CD4-positive, alpha-beta T cell treated with Interleukin-1 beta for 1 hour (primary cell): ENCODE data around the gene ACTL7A.
"Not testable (repeated sequence)": the region's sequence is repeated elsewhere in the genome, so short reads cannot be mapped to it uniquely, and the experiment has no call there.

Source experiments
- DNase-seq, 2 donors: peaks; one replicate each; pipeline ENCODE4 v3.0.0-alpha.2; 2020 to 2022

Gene ACTL7A, protein sequence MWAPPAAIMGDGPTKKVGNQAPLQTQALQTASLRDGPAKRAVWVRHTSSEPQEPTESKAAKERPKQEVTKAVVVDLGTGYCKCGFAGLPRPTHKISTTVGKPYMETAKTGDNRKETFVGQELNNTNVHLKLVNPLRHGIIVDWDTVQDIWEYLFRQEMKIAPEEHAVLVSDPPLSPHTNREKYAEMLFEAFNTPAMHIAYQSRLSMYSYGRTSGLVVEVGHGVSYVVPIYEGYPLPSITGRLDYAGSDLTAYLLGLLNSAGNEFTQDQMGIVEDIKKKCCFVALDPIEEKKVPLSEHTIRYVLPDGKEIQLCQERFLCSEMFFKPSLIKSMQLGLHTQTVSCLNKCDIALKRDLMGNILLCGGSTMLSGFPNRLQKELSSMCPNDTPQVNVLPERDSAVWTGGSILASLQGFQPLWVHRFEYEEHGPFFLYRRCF

DNA sequence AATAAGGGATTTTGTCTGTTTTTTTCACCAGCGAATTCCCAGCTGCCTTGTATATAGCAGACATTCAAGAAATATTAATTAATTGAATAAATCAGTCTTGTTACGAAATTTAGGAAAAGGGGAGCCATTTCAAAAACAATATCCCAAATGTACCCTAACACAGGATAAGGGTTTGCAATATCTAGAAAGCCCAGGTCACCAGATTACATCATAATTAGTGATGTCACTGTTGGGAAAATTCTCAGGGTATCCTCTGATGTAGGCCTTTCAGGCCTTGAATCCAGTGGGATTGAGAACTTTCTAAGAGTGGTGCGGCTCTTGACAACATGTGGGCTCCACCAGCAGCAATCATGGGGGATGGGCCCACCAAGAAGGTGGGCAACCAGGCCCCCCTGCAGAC lies at the start of gene ACTL7A:
Gene ACTL7A (plus strand): TSS at position 270 of the 400 bp plus-strand sequence. CDS start 57 bp downstream, at position 327.
- no peak for DNase-seq

DNA sequence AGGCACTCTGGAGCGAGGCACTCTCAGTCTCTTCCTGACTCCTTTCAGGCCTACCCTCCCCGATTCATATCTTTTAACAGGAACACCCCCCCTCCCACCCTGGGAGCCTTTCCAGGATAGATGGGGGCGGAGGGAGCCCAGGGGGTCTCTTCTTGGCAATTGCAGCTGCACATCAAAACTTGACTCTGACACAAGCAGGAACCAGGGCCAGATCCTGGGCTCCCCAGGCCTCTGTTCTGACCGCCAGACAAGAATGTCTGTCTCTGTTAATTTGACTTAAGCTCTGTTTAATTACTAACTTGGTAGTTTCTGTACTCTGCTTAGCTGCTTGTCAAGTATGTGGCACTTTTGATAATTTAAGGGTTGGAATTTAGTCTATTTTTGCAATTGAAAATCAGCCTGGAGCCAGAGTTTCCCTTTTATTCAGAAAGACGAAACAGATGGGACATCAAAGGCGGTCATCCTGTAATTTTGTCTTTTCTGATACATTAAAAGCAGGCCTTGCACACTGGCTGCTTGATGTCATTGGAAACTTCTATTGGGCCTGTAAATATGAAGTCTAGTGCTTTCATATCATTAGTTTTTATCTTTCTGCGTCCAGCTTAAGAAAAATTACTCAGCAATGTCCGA lies 49.6 kb upstream of the ACTL7A start:
- DNase-seq: no peak

DNA sequence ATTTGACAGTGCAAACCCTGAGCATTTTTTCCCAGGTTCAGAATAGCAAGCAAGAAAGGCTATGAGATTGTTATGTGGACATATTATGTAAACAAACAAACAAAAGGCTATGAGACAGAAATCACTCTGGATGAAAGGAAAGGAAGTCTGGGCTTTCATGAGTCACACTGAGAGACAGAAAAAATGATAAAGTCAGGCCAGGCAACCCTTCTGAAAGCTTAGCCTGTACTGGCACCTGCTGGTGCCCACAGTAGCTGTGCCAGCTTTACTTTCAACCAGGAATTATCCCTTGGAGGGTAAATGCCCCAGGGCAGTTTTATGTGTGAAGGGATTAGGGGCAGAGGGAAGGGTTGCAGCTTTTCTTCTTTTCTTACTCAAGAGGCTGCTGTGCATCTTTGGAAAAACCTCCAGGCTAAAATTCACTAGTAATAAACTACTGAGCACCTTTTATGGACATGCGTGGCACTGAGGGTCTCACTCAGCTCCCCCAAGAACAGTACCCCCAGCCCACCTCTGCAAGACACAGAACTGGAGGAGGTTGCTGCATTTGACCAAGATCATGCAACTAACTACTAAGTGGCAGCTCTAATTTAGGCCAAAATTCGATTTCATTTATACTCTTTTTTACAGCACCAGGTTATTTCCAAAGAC lies 48.0 kb upstream of the ACTL7A start:
- DNase-seq: peak in 1 of 2 donors; percentile 1

DNA sequence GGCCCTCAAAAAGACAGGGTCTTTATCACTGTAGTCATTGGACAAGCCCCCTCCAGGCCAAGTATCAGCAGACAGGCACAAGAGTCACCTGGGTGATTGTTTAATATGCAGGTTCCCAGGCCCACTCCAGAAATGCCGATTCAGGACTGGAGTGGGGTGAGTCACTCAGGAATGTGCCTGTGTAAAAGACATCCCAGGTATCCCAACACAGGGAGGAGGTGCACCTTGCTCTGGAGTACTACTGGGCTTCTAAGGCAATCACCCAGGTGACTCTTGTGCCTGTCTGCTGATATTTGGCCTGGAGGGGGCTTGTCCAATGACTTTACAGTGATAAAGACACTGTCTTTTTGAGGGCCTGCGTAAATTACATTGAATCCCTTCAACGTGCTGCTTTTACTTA lies 46.9 kb upstream of the ACTL7A start:
- DNase-seq: no peak

DNA sequence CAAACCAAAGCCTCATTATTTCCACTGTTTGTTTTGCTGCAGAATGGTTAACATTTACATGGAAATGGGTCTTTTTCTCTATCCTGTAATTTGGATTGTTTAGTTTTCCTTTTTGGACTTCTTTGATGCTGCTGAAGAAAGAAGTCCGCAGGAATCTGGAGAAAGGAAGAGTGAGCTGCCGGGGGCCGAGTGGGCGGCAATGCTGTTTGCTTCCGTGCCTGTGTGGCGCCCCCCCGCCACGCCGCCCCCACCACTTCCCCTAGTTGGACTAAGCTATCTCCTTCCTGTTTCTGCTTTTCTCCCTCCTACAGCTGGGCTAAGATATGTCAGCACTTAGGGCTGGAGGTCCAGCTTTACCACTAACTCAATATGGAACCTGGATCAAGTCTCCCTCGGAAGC lies 46.0 kb upstream of the ACTL7A start:
- DNase-seq: peak in 1 of 2 donors; percentile 4

DNA sequence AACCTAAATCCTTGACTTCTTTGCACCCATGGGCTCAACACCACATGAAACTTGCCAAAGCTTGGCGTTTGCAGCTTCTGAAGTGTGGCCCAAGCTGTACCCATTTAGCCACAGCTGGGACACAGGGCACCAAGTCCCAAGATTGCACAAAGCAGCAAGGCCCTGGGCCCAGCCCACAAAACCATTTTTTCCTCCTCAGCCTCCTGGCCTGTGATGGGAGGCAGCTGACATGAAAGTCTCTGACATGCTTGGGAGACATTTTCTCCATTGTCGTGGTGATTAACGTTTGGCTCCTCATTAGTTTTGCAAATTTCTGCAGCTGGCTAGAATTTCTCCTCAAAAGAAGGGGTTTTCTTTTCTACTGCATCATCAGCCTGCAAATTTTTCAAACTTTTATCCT lies 38.2 kb upstream of the ACTL7A start:
- DNase-seq: no peak

DNA sequence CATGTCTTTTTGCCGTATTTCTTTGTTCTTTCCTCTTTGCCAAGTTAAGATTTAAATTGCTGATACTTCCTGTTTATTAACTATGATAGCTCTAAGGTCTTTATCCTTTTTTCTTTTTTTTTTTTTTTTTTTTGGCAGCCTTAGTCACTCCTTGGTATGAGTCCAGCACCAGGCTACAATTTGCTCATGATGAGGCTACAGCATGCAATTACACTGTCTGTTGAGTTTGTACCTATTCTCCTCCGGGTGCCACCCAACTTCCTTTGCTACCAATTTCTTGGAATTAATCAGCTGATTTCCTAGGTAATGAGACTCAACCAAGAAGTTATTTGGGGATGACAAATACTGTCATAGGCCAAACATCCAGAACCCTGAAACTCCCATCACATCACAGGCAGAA lies 31.8 kb upstream of the ACTL7A start:
- DNase-seq: no peak

DNA sequence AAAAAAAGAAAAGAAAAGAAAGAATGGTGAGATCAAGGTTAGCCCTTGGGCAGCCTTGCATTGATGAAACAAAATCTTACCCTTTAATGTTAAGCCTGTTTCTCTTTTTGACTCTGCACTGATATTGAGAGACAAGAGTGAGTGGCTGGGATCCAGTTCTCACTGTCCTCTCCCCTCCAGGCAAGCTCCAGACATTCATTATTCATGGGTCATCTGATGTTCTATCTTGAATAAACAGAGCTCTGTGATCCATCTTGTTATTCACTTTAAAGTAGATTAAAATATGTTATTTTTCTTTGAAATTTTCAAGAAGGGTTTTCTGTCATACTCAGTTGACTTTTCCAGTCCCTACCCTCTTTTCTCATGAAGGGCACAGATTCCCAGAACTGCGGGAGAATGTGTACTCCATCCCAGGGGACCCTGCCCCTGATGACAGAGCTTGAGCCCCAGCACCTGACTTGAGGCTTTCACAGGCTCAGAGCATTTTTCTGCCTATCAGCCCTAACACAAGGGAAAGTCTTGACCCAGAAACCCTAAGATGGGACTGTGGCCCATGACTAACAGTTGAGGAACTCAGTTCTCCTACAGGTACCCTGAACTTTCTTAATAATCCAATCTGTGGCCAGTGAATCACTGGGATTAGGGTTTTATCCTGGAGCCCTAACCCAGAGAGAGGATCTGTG lies 30.4 kb upstream of the ACTL7A start:
- DNase-seq: no peak

DNA sequence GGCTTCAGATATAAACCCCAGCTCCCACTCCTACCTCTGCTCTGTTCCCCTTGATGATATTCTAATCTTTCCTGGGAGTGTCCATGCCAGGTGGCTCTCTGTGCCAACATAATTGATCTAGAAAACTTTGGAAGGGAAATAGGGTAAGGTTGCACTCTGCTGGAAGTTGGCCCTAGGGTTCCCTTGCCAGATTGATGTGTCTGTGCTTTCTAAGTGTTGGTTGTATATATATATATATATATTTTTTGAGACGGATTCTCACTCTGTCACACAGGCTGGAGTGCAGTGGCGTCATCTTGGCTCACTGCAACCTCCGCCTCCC lies 29.9 kb upstream of the ACTL7A start:
- no peak for DNase-seq

DNA sequence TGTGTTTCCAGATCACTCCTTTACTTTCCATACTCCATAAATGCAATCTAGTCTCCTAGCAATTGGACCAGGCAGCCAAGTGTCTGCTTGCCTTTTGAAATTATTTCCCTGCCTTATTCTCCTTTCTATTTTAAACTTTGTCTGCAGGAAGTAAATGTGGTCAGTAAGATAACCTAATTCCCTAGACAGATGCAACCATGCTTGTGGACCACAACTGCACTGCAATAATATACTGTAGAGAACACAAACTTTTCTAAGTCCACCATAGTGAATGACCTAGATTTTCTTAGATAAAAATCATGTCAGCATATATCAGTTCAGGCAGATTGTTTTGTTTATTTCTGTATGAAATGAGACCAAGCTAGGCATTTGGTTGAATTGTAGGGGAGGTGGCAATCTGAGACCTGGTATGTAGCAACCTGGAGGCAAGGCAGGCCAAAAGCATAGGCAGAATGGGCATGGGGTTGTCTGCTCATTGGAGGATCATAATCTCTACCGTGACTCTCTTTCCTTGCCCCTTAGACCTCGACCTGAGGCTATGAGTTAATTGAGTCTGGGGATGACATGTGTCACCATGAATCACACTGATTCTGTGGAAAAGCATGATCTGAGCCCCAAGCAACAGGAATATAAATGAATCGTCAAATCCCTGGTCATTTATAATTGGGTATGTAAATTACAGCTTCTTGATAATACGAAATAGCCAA lies 27.0 kb upstream of the ACTL7A start:
- DNase-seq: no peak

DNA sequence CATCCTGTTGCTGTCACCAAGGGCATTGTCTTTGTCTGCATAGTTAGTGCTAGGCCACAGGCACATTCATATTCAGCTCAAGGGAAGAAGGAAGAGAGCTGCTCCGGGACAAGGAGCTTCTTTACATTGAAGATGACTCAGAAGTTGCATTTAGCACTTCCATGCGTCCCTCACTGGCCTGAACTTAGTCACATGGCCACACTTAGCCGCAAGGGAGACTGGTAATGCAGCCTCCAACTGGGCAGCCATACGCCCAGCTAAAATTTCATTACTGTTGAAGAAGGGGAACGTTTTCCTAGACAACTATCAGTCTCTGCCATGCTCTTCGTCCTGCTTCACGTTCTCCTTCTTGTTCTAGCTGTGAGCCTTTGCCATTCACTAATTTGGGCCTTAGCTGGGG lies 26.2 kb upstream of the ACTL7A start:
- no peak for DNase-seq

DNA sequence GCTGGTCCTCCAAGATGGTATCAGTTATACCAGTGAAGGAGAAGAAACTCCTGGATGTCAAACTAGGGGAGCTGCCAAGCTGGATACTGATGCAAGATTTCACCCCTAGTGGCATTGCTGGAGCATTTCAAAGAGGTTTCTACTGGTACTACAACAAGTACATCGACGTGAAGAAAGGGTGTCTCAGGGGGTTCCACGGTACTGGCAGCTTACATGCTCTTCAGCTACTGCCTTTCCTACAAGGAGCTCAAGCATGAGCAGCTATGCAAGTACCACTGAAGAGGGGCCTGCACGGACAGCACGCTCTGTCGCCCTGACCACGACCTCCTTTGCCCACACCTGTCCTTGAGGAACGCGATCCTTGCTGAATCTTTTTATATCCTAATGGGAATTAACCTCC lies 25.7 kb upstream of the ACTL7A start:
- no peak for DNase-seq

DNA sequence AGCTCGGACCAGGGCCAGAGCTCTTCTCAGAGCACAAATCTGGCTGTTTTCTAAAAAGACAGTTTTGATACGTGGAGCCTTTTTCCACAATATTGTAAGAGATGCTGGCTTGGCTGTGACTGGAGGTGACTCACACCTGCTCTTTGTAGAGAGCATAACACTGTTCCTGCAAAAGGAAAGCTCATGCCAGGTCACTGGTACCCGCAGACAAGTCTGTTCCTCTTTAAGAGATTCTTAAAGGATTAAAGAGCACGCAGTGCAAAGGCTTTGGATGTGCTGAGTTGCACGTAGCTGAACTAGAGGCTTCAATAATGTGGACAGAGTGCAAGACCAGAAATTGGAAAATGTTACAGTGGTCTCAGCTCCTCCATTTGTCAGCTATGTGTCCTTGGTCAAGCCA lies 25.3 kb upstream of the ACTL7A start:
- DNase-seq: no peak

DNA sequence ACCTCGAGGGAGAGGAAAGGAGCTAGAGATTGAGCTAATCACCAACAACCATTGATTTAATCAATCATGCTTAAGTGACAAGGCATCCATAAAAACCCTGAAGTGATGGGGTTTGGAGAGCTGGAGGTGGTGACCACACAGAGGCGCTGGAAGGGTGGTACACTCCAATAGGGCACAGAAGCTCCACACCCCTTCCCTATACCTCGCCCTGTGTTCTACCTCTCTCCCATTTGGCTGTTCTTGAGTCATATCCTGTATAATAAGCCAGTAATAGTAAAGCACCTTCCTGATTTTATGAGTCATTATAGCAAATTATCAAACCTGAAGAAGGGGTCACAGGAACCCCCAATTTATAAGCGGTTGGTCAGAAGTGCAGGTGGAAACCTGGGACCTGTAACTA lies 24.5 kb upstream of the ACTL7A start:
- no peak for DNase-seq

DNA sequence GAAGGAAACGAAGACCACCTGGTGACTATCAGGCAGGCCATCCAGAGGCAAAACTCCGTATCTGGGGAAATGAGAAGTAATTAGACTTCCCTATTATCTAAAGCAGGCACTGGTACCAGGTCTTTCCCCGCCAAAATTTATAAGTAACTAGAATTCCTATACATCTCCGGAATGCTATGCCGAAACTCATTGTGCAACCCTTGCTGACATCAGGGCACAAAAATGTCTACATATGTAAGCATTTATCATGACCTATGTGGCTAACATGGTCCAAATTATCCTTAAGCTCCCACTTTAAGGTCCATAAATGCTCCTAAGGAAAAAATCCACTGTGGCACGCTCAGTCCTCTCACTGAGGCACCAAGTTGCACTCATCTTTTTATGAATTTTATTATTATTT lies 24.0 kb upstream of the ACTL7A start:
- DNase-seq: no peak

DNA sequence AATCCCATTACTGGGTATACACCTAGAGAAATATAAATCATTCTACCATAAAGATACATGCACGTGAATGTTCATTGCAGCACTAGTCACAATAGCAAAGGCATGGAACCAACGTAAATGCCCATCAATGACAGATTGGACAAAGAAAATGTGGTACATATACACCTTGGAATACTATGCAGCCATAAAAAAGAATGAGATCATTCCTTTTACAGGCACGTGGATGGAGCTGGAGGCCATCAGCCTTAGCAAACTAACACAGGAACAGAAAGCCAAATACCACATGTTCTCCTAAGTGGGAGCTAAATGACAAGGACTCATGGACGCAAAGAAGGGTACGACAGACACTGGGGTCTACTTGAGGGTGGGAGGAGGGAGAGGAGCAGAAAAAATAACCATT lies 22.5 kb upstream of the ACTL7A start:
- DNase-seq: not testable (repeated sequence)

DNA sequence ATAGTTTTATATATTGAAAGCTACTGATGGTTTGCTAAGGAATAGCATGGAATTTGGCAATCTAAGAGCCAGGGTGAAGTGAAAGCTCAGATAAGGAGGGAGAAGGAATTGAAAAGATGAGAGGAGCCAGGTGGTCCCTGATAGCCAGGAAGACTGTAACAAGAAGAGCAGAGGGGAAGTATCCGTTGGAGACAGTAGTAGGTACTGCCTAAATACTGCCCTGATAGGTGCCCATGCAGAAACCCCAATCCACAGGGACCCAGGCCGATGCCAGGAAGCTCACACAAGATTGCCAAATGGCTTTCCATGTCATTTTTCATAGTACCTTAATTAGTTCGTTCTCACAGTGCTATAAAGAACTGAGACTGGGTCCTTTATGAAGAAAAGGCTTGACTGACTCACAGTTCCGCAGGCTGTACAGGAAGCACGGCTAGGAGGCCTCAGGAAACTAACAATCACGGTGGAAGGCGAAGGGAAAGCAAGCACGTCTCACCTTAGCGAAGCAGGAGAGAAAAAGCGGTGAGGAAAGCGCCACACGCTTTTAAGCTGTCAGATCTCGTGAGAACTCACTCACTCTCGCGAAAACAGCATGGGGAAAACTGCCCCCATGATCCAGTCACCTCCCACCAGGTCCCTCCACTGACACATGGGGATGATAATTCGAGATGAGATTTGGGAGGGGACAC lies 19.3 kb upstream of the ACTL7A start:
- DNase-seq: no peak

DNA sequence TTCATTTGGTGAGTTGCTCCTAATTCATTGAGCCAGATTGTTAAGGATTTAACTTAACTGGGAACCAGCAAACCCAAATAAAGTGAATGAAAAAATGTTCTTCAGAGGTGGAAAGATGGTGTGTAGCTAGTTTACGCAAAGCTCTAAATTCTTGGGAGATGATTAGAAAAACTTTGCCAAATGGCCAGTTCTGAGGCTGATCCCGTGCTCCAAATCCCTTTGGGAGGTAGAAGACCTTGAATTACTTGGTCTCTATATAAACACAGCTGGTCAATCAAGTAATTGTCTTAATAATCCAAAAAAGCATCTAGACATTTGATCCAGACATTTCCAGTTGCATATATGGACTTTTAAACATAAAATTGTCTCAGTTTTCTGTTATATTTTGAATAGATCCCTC lies 17.7 kb upstream of the ACTL7A start:
- no peak for DNase-seq

DNA sequence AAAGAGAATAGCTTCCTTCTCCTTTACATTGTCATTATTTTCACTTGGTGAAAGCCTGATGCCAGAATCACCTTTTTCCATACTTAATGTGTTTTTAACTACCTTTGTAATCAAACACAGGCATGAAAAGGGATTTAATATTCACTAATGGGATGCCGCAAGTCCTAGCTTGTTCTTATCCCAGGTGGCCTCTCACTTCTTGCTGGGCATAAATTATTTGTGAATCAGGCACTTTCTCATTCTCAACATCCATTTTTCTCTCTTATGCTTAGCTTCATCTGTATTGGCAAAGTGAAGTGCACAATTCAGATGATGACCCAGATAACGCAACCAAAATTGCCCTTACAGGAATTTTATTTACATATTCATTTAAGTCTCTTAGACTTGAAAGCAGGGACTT lies 17.2 kb upstream of the ACTL7A start:
- DNase-seq: no peak

DNA sequence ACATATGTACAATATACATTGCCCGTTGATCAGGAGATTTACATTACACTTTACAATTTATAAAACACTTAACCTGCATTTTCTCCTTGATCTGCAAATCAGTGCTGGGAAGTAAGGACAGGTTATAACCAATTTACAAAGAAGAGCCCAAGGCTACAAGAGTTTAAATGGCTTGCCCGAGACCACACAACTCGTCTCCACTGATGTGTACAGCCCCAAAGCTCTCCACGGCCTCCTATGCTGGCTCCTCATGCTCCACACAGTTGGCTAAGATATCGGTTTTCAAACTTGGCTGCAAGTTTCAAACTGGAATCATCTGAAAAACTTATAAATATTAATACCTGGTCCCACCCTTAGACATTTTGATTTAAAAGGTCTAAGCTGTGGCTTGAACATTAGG lies 16.6 kb upstream of the ACTL7A start:
- no peak for DNase-seq

DNA sequence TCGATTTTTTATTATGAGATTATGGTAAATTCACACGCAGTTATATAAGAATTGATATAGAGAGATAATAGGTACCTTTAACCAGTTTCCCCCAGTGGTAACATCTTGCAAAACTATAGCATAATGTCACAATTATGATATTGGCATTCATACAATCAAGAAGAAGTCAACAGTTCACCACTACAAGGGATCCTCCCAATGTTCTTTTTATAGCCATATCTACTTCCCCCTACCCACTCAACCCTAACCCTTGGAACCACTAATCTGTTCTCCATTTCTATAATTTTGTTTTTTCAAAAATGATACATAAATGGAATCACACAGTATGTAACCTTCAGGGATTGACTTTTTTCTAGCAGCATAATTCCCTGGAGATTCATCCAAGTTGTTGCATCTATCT lies 16.1 kb upstream of the ACTL7A start:
- no peak for DNase-seq

DNA sequence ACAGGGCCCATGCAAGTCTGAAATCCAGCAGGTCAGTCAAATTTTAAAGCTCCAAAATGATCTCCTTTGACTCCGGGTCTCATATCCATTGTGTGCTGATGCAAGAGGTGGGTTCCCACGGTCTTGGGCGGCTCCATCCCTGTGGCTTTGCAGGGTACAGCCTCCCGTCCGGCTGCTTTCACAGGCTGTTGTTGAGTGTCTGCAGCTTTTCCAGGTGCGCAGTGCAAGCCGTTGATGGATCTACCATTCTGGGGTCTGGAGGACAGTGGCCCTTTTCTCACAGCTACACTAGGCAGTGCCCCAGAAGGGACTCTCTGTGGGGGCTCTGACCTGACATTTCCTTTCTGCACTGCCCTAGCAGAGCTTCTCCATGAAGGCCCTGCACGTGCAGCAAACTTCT lies 13.8 kb upstream of the ACTL7A start:
- DNase-seq: not testable (repeated sequence)
